22Rv1 (cell line): ENCODE measurements around the gene NFATC2.

Experiments
- CTCF ChIP-seq: fragments of 450-650 bp; IDR thresholded peaks from 2 replicates; pipeline ENCODE4 v1.5.1; 2017; ENCODE audit warnings: mild to moderate bottlenecking
- ZFX ChIP-seq: fragments of 450-650 bp; IDR thresholded peaks from 2 replicates; pipeline ENCODE4 v1.6.1; 2017; ENCODE audit warnings: antibody characterized with exemption, borderline replicate concordance

- TF ChIP-seq CTCF (no peak), ZFX (no peak)
Measured at GRCh38 chr20:51445591-51445990, 96.9 kb downstream of the NFATC2 start.
